Measurements from ENCODE around the gene MTUS2. TPM values are rescaled to one million over a fixed set of nuclear protein-coding genes. Genes with fewer than 3 reads are reported as not detected.

Gene MTUS2
- polyA plus RNA-seq, 4 donors = 0.74 to 6.2 (median 1.6) TPM

- no peak for DNase-seq (ENCODE audit: low read depth in 4 of 4, low spot score in 3 of 4)
Measured at GRCh38 chr13:28854657-28855056, 34.5 kb downstream of the MTUS2 start.

DNA sequence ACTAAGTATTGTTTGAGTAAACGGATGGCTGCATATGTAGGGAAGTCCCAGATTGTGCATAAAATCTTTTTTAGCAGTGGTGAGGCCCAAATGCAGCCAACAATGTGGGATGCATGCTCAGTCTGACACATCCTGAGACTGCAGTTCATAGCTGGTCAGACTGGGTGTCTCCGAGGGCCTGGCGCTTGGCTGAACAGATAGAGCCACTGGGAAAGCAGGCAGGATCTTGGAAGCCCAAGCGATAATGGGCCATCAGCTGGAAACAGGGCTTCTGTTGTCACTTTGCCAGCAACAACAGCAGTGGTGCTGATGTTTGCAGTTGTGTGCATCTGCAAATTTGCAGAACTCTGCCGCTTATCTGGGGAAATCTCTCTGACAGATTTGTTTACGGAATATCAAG lies 36.1 kb downstream of the MTUS2 start:
- DNase-seq (ENCODE audit: low read depth in 4 of 4, low spot score in 3 of 4) = no peak

- DNase-seq (ENCODE audit: low read depth in 4 of 4, low spot score in 3 of 4) = no peak
Measured at GRCh38 chr13:28859069-28859468, 38.9 kb downstream of the MTUS2 start.

DNA sequence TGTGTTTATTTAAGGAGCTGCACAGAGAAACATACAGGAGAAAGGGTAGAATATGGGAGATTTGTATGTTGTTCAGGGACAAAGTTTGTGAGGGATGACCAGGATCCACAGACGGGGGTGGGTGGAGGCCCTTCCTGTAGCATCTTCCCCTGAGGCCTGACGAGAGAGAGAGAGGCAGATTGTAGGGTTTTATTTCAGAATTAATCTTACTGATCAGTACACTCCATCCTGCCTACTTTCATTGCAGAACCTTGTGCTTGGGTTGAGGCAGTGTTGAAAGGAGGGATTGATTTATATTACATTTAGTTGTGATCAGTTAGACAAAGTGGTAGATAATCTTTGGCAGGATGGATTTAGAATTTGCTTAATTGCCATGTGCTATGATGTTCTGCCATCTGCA lies 39.6 kb downstream of the MTUS2 start:
- DNase-seq (ENCODE audit: low read depth in 4 of 4, low spot score in 3 of 4) = no peak

GRCh38 chr13:28864544-28864943 lies 44.4 kb downstream of the MTUS2 start:
- DNase-seq (ENCODE audit: low read depth in 4 of 4, low spot score in 3 of 4) = no peak

DNA sequence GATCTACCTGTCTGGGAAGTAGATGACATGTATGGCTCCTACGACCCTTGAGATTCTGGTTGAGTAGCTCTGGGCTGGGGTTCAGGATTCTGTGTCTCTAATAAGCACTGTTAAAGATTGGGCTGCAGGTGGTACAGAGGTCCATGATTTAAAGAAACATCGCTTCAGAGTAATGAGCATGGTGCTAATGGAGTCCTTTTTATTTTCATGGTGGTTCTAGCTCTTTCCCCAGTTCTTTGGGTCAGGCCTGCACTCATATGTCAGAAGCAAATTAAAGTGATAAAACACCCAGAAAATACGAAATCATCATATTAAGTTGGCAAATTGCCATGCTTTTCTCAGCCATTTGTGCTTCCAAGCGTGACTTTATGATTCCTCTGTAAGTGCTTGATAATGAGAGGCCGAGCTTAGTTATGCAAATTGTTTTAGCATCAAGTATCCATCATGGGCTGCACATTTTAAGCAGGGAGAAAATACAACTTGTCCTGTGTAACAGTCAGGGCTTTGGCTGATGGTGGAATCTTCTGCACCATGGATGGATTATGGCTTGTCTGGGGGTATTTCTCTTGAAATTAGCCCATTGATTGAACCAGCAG lies 45.1 kb downstream of the MTUS2 start:
- no peak for DNase-seq (ENCODE audit: low read depth in 4 of 4, low spot score in 3 of 4)

- no peak for DNase-seq (ENCODE audit: low read depth in 4 of 4, low spot score in 3 of 4)
Measured at GRCh38 chr13:28865951-28866350, 45.8 kb downstream of the MTUS2 start.

DNA sequence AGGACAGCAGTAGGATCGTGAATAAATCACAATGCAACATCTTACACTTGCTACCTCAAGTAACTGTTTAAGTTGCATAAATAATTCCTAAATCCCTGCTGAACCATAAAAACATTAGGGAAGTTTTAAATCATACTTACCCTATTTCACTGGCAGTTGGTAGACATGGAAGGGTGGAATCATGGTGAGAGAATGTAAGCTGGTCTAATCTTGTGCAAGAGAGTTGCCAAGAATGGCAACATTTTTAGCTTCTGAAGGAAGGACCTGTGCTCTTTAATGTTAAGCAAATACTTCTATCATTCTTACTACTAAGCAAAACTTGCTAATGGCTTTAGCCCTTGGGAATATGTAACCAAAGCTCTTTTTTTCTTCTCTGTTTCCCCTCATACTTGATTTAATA lies 46.8 kb downstream of the MTUS2 start:
- DNase-seq (ENCODE audit: low read depth in 4 of 4, low spot score in 3 of 4) = no peak

DNA sequence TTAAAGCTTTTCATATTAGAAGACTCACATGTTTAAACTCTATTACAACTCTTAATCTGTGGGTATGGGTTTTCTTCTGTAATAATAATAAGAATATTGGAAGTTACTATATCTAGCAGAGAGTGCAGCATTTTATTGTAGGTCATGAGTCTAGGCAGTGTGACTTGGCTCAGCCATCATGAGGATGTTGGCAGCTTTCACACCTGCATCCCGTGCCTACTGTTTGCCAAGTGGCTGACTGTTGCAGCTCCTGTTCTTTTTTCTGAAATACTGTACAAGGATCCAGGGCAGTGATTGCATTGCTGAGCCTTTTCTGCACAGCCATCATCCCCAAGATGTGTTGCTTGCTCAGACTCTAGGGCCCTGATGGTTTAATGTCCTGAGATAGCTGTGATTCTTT lies 47.4 kb downstream of the MTUS2 start:
- DNase-seq (ENCODE audit: low read depth in 4 of 4, low spot score in 3 of 4) = no peak

DNA sequence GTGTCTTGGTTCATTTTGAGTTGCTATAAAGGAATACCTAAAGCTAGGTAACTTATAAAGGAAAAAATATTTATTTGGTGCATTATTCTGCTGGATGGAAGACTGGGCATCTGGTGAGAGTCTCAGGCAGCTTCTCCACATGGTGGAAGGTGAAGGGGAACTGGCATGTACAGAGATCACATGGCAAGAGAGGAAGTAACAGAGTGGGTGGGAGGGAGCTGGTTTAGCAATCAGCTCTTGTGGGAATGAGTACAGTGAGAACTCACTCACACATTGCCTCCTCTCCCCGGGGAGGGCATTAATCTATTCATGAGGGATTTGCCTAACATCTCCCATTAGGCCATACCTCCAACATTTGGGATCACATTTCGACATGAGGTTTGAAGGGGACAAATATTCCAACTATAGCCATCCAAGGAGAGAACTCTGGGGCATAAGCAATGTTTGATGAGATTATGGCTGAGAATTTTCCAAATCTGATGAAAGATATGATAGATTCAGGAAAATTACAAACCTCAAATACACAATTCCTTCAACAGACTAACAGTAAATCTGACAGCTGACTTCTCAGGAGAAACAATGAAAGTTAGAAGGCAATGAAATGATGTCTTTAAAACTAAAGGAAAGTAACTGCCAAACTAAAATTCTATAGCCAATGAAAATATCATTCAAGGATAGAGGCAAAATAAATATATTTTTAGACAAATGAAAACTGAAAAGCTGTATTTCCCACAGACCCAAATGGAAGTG lies 52.5 kb downstream of the MTUS2 start:
- DNase-seq (ENCODE audit: low read depth in 4 of 4, low spot score in 3 of 4) = no peak

GRCh38 chr13:28875846-28876615 lies 55.9 kb downstream of the MTUS2 start:
- DNase-seq (ENCODE audit: low read depth in 4 of 4, low spot score in 3 of 4) = no peak

DNA sequence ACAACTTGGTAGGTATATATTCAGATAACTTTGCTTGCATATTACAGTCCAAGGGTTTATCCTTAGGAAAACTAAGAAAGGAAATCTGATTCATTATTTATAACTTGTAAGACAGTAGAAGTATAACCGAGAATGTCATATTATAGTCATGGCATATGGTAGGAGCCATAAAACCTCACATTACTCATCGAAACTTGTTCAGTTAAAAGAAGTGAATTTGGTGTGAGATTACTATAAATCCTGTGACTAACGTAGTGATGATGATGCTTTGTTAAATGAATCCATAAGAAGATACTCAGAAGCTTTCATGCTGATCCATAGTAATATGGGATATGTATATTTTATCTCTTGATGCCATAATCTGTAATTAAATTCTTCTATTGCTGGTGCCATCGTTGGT lies 57.3 kb downstream of the MTUS2 start:
- DNase-seq (ENCODE audit: low read depth in 4 of 4, low spot score in 3 of 4) = no peak

DNA sequence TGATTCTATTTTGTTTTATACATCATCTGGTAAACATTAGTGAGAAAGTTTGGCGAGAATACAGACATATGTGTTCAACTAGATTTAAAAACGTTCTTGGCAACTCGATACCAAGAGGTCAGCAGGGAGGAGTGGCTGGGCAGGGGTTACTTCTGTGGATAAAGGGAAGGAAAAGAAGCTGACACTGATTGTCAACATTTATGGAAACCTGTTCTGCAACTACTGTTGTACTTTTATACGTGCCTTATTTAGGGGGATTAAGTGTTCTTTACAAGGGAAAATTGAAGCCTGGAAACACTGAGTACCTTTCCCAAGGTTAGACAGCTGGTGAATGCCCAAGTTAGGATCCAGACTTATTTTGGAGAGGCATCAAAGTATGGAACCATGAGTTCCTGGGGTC lies 65.0 kb downstream of the MTUS2 start:
- no peak for DNase-seq (ENCODE audit: low read depth in 4 of 4, low spot score in 3 of 4)

DNA sequence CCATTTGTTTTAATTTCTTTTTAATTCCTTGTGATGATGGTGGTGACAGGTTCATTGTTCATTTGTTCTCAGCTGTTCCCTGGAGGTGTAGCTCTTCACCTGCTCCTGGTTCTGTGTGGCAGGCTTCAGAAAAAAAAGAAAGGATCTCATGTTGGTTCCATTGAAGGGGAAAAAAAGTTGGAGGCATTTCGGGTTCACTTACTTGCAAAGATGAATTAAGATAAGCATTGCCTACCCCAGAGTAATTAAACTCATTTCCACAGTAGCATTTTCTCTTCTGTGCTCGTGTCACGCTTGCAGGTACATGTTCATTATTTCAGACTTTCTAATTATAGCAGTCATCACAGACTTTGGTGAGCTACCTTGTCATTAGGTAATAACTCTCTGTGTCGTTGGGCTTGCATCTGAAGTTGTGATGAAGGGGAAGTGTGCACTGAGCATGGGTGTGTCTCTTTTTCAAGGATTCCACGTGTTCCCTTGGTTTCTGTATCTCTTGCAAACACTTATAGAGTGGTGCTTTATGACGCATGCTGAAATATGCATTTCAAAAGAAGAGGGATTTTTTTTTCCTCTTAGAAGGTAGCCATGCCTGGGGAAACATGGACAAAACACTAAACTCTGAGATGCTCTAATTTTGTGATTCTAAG lies 69.1 kb downstream of the MTUS2 start:
- DNase-seq (ENCODE audit: low read depth in 4 of 4, low spot score in 3 of 4) = no peak

DNA sequence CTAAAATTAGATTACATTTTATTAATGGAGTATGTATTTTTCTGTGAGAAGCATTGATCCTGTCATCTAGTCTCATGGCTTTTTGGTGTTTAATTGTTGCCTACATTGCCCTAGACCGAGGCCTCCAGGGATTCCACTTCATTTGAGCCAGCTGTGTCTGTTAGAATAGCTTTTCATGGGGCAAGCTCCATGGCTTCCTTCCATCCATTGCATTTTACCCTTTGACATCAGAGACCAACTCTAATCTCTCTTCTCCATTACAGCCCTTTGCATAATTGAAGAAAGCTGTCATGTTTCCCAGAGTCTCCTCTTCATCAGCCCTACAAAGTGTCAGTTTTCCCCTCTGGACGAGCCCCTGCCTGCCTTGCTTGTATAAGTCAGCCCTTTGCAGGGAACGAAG lies 70.6 kb downstream of the MTUS2 start:
- no peak for DNase-seq (ENCODE audit: low read depth in 4 of 4, low spot score in 3 of 4)

- no peak for DNase-seq (ENCODE audit: low read depth in 4 of 4, low spot score in 3 of 4)
Measured at GRCh38 chr13:28918030-28918429, 97.9 kb downstream of the MTUS2 start.

DNA sequence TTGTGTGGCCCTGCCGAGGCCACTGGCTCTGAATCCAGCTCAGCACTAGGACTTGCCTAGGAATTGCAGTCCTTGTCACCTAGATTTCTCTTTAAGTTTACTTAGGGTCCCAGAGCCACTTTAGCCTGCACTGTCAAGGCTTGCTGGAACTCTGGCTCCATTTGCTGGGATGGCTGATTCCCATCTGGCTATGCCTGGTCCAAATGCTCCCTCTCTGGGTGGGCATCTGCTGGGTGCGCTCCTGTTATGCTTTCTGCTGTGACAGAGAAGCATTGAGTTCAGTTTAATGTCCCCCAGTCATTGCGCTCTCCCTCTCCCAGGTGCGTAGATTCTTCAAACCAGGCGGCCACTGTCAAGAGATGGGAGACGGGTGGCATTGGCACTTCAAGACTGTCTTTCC lies 102.2 kb downstream of the MTUS2 start:
- no peak for DNase-seq (ENCODE audit: low read depth in 4 of 4, low spot score in 3 of 4)

- DNase-seq (ENCODE audit: low read depth in 4 of 4, low spot score in 3 of 4) = no peak
Measured at GRCh38 chr13:28935104-28935503, 115.0 kb downstream of the MTUS2 start.

DNA sequence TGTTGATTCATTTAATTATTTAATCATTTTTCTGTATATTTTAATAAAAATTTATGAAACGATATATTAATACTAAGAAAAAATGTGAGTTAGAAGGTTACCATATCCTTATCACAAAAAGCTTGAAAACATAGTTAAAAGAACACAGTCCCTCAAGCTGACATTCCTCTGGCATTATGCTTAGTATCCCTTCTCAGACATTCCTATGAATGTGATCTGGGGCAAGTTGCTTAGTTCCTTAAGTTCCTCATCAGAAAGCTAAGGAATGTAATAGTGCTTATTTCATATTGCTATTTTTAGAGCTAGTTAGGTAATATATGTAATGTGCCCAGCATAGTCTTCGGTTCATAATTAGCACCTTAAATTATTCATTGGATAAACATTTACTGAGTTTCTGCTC lies 122.8 kb downstream of the MTUS2 start:
- no peak for DNase-seq (ENCODE audit: low read depth in 4 of 4, low spot score in 3 of 4)

DNA sequence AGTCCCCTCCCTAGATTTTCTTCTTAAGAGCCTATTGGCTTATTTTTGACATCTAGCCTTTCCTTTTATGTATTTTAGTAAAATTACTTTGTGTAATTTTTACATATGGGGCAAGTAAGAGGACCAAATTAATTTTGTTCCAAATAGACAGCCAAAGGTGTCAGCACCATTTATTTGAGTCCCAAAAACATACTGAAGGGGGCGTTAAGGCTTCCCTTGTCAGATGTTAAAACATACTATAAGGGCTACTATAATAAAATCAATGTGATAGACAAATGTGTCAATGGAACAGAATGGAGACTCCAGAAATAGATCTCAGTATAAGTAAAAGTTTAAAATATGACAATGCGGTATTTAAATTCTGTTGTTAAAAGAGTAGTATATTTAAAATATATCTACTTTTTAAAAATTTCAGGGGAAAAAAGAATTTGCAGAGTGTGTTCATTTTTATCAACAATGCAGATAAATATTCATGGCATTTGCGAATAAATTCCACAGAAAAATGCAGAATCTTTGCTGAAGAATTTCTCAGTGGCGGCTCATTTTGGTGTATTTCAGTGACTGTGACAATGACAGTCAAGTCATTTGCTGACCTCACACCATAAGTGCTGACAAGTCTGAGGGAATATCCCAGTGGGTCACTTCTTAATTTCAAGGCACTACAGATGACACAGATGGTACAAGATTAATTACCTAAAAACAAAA lies 133.7 kb downstream of the MTUS2 start:
- no peak for DNase-seq (ENCODE audit: low read depth in 4 of 4, low spot score in 3 of 4)

- DNase-seq (ENCODE audit: low read depth in 4 of 4, low spot score in 3 of 4) = no peak
Measured at GRCh38 chr13:28954419-28954725, 134.2 kb downstream of the MTUS2 start.

Measured in left renal pelvis (tissue), 4 donors.